Right lobe of liver (tissue), 6 donors: Measurements from ENCODE around the gene RUNX2. TPM values are rescaled to one million over a fixed set of nuclear protein-coding genes. Genes with fewer than 3 reads are reported as not detected.

ENCODE experiments used
- ATAC-seq, 4 donors: fragments of 200-7000 bp; cut with Tn5 transposase; one replicate each; pipeline ENCODE4 v1.9.1; 2020; ENCODE audit warnings: mild to moderate bottlenecking in 4 of 4, moderate library complexity in 4 of 4
- DNase-seq, 3 donors: peaks; one replicate each; pipeline ENCODE4 v3.0.0-alpha.2; 2020
- H3K27ac ChIP-seq, 3 donors: fragments of 200-600 bp; one replicate each; pipeline ENCODE4 v1.8.0; 2022
- H3K27me3 ChIP-seq, 2 donors: fragments of 200-600 bp; one replicate each; pipeline ENCODE4 v1.8.0; 2022
- H3K36me3 ChIP-seq, 4 donors: fragments of 200-600 bp; sonication (generic) in 1 of 4; one replicate each; pipeline versions ENCODE4 v1.5.1 to v1.8.0; 2017 to 2022; ENCODE audit warnings: control low read depth in 1 of 4
- H3K4me1 ChIP-seq, 4 donors: fragments of 200-600 bp; sonication (generic) in 1 of 4; one replicate each; pipeline versions ENCODE4 v1.5.1 to v1.8.0; 2017 to 2022; ENCODE audit warnings: control low read depth in 1 of 4
- H3K4me3 ChIP-seq, 3 donors: fragments of 200-600 bp; one replicate each; pipeline ENCODE4 v1.8.0; 2022
- H3K9me3 ChIP-seq, 4 donors: fragments of 200-600 bp; sonication (generic) in 1 of 4; one replicate each; pipeline versions ENCODE4 v1.5.1 to v1.8.0; 2017 to 2022; ENCODE audit warnings: control low read depth in 1 of 4
- CTCF ChIP-seq, 4 donors: fragments of 200-600 bp in 3 of 4; fragments of 450-650 bp in 1 of 4; IDR thresholded peaks; one replicate each; pipeline versions ENCODE4 v1.5.1 to v1.8.0; 2016 to 2022; ENCODE audit warnings: antibody characterized with exemption in 4 of 4, mild to moderate bottlenecking in 2 of 4
- POLR2A ChIP-seq: fragments of 450-650 bp; IDR thresholded peaks from one replicate; pipeline ENCODE4 v1.6.1; 2017; ENCODE audit warnings: antibody characterized with exemption, mild to moderate bottlenecking
- WGBS: methylation state at CpG from one replicate; pipeline ENCODE4 v1.1.6; 2018; ENCODE audit warnings: low coverage, low lambda C conversion rate; ENCODE audit not compliant: insufficient coverage; ENCODE audit errors: missing lambda C conversion rate; 5-methylcytosine and 5-hydroxymethylcytosine counted together
- intact Hi-C, 2 donors: fragments of 100-400 bp; cut with DNase I; formaldehyde crosslinking; loops; one replicate each; pipeline versions ENCODE4 v1.11.2 to v1.14.1; 2022
- total RNA-seq, 6 experiments: library from RNA; depleted of rRNA in 2 of 6; stranded (reverse); fragments of >200 nt in 2 of 6; fragmentation: NEBNext Ultra II Directional in 3 of 6; extraction: Animal tissue kit (Norgen Biotek cat#: 25700) in 3 of 6; gene quantifications; one replicate each; pipeline versions ENCODE4 v1.1.0 to v1.2.4, GENCODE V29; 2016 to 2023
- donor health status: DM: no; HTN: yes; CAD: no.
- donor health status: DM: no; HTN: no; CAD: no.
- donor health status: DM: no; HTN: no; CAD: no.
- donor health status: DM: no; HTN: yes; CAD: no.
- donor health status: DM: no; HTN: yes; CAD: no.

The RUNX2 gene
- total RNA-seq, 6 experiments from 2014 or later, result 0.15 to 0.80 (median 0.43) TPM

GRCh38 chr6:45533386-45533785 lies 205.3 kb downstream of the RUNX2 start:
- intact Hi-C loops, result no loop called here
- ATAC-seq (peak in 1 of 4 donors; percentile 39), DNase-seq (no peak)
- 29% methylated on average over 4 of the region's 4 CpGs for WGBS
- Histone ChIP-seq H3K27ac (no peak overlapping the region), H3K9me3 (no peaks in the 10 kb centered on the region), H3K4me3 (peak overlapping the region in 1 of 3 donors; percentile 19), H3K36me3 (no peaks in the 10 kb centered on the region), H3K4me1 (no peaks in the 10 kb centered on the region), H3K27me3 (no peaks in the 10 kb centered on the region)
- TF ChIP-seq POLR2A, result no peak
- TF ChIP-seq CTCF (IDR thresholded peaks at IDR 0.05), result no peak

GRCh38 chr6:45535933-45536332 lies 207.8 kb downstream of the RUNX2 start:
- no peak for TF ChIP-seq POLR2A
- no peak for TF ChIP-seq CTCF (IDR thresholded peaks at IDR 0.05)
- WGBS, result 48% methylated on average over 4 of the region's 4 CpGs
- no peaks in the 10 kb centered on the region for H3K27me3 ChIP-seq
- no peak overlapping the region for H3K4me3 ChIP-seq
- H3K4me1 ChIP-seq, result peaks cover 0 to 12% (median 2%) of the 10 kb centered on the region in 4 donors
- intact Hi-C loops, result no loop called here
- ATAC-seq (no peak), DNase-seq (no peak)
- H3K9me3 ChIP-seq, result no peaks in the 10 kb centered on the region
- H3K27ac ChIP-seq, result no peak overlapping the region
- no peaks in the 10 kb centered on the region for H3K36me3 ChIP-seq

- no peaks in the 10 kb centered on the region for H3K9me3 ChIP-seq
- H3K4me3 ChIP-seq, result no peak overlapping the region
- intact Hi-C loops, result no loop called here
- DNase-seq (no peak), ATAC-seq (no peak)
- TF ChIP-seq CTCF (IDR thresholded peaks at IDR 0.05) (no peak), POLR2A (no peak)
- H3K36me3 ChIP-seq, result no peaks in the 10 kb centered on the region
- no peak overlapping the region for H3K27ac ChIP-seq
- WGBS, result 89% methylated on average over 6 of the region's 6 CpGs
- no peaks in the 10 kb centered on the region for H3K27me3 ChIP-seq
- peaks cover 0 to 12% (median 2%) of the 10 kb centered on the region in 4 donors for H3K4me1 ChIP-seq
These were observed 209.4 kb downstream of the RUNX2 start for GRCh38 chr6:45537539-45537938.

DNA sequence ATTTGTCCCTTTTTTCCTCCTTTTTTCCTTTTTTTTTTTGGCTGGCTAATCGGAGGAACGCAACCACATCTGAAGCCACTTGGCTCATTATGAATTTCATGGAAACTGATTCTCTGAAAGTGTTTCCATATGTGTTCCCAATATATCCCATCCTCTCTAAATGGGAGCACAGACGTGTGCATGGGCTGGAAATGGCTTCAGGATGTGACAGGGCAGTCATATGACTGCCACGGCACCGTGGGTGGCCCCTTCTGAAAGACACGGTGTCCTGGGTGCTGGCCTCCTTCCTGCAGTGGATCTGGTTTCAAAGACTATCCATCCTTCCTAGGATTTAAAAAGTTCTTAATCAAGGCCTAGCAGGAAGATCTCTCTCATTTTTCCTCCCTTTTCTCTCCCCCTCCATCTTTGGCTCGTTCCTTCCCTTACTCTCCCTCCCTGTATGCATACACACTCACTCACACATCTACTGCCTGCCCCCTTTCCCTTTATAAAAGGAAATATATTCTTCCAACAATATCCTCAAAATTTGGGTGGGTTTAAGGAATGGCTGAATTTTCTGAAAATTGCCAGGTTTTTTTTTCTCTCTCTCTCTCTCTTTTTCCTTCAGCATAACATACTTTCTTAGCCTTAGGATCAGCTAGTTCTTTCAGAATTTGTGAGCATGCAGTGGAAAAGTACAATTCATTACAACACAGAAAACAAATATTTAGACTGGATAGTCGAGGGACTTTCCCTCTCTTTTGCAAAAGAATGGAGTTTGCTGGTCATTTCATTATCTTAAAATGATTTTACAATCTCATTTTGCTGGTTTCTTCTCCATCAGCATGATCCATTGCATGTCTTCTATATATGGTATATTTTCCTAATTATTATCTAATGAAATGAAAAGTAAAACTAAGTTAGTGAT lies 210.8 kb downstream of the RUNX2 start:
- no peaks in the 10 kb centered on the region for H3K27me3 ChIP-seq

More for the DNA sequence above, 210.8 kb downstream of the RUNX2 start:
- Histone ChIP-seq H3K9me3 (no peaks in the 10 kb centered on the region), H3K4me3 (no peak overlapping the region), H3K36me3 (no peaks in the 10 kb centered on the region), H3K4me1 (peaks cover 0 to 12% (median 2%) of the 10 kb centered on the region in 4 donors), H3K27ac (no peak overlapping the region)
- DNase-seq, result no peak
- peak; percentile 79 to 88 (median 86) for ATAC-seq
- intact Hi-C loops, result no loop called here
- 32% methylated on average over 6 of the region's 8 CpGs for WGBS
- TF ChIP-seq POLR2A, result no peak
- no peak for TF ChIP-seq CTCF (IDR thresholded peaks at IDR 0.05)
